ENCODE results near the gene MEGF11. TPM values are rescaled to one million over a fixed set of nuclear protein-coding genes. Genes with fewer than 3 reads are reported as not detected.

Gene MEGF11
- total RNA-seq, 3 donors from 2014 or later (not counting 1 experiment from before 2014, with no cell fraction given): not detected

GRCh38 chr15:65920121-65920520 is 333.4 kb downstream of the MEGF11 start:
- H3K36me3 Mint-ChIP-seq: no peaks in the 10 kb centered on the region
- ATAC-seq (no peak), DNase-seq (peak in 1 of 2 donors; percentile 5)
- Histone ChIP-seq H3K36me3 (ENCODE audit: control insufficient read depth, insufficient read depth, low read length) (no peaks in the 10 kb centered on the region), H3K9me3 (ENCODE audit: control insufficient read depth, insufficient read depth, low read length) (no peaks in the 10 kb centered on the region), H3K4me3 (ENCODE audit: low read length) (no peak overlapping the region), H3K27me3 (ENCODE audit: control insufficient read depth, insufficient read depth, low read length) (no peaks in the 10 kb centered on the region), H3K4me1 (ENCODE audit: control insufficient read depth, insufficient read depth, low read length) (peaks cover 18% of the 10 kb centered on the region), H3K27ac (ENCODE audit: low read length) (no peak overlapping the region)
- no peak overlapping the region for H3K27ac Mint-ChIP-seq
- WGBS (ENCODE audit: insufficient coverage): 5% methylated on average over 1 of the region's 1 CpG
- intact Hi-C loops (cut with micrococcal nuclease): no loop called here
- no peaks in the 10 kb centered on the region for H3K27me3 Mint-ChIP-seq (ENCODE audit: low read depth in 2 of 2)
- TF ChIP-seq CTCF (IDR thresholded peaks at IDR 0.05): no peak
- no peak overlapping the region for H3K4me3 Mint-ChIP-seq
- peaks cover 0 to 12% of the 10 kb centered on the region in 2 donors for H3K4me1 Mint-ChIP-seq
- H3K9me3 Mint-ChIP-seq: no peaks in the 10 kb centered on the region

DNA sequence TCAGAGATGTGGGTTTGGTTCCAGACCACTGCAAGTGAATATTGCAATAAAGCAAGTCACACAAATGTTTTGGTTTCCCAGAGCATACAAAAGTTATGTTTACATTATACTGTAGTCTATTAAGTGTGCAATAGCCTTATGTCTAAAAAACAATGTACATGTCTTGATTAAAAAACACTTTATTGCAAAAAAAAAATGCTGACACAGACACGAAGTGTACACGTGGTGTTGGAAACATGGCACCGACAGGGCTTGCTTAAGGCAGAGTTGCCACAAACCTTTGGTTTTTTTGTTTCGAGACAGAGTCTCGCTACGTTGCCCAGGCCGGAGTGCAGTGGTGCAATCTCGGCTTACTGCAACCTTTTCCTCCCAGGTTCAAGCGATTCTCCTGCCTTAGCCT is 334.2 kb downstream of the MEGF11 start:
- Histone ChIP-seq H3K4me1 (ENCODE audit: control insufficient read depth, insufficient read depth, low read length) (peaks cover 18% of the 10 kb centered on the region), H3K27ac (ENCODE audit: low read length) (no peak overlapping the region), H3K27me3 (ENCODE audit: control insufficient read depth, insufficient read depth, low read length) (no peaks in the 10 kb centered on the region), H3K4me3 (ENCODE audit: low read length) (no peak overlapping the region), H3K9me3 (ENCODE audit: control insufficient read depth, insufficient read depth, low read length) (no peaks in the 10 kb centered on the region), H3K36me3 (ENCODE audit: control insufficient read depth, insufficient read depth, low read length) (no peaks in the 10 kb centered on the region)
- Mint-ChIP-seq H3K27me3 (ENCODE audit: low read depth in 2 of 2) (no peaks in the 10 kb centered on the region), H3K27ac (no peak overlapping the region), H3K9me3 (no peaks in the 10 kb centered on the region), H3K4me1 (peaks cover 0 to 12% of the 10 kb centered on the region in 2 donors), H3K4me3 (no peak overlapping the region), H3K36me3 (no peaks in the 10 kb centered on the region)
- 98% methylated on average over 9 of the region's 9 CpGs for WGBS (ENCODE audit: insufficient coverage)
- intact Hi-C loops (cut with micrococcal nuclease): no loop called here
- no peak for ATAC-seq
- DNase-seq: no peak
- TF ChIP-seq CTCF (IDR thresholded peaks at IDR 0.05): no peak

GRCh38 chr15:65918945-65919344 is 334.6 kb downstream of the MEGF11 start:
- intact Hi-C loops (cut with micrococcal nuclease): no loop called here
- Mint-ChIP-seq H3K27me3 (ENCODE audit: low read depth in 2 of 2) (no peaks in the 10 kb centered on the region), H3K4me1 (peaks cover 0 to 12% of the 10 kb centered on the region in 2 donors), H3K27ac (no peak overlapping the region), H3K36me3 (no peaks in the 10 kb centered on the region), H3K9me3 (no peaks in the 10 kb centered on the region), H3K4me3 (no peak overlapping the region)
- no peaks in the 10 kb centered on the region for H3K9me3 ChIP-seq (ENCODE audit: control insufficient read depth, insufficient read depth, low read length)
- DNase-seq (no peak), ATAC-seq (no peak)
- no peak for TF ChIP-seq CTCF (IDR thresholded peaks at IDR 0.05)
- H3K4me3 ChIP-seq (ENCODE audit: low read length): no peak overlapping the region
- 97% methylated on average over 4 of the region's 5 CpGs for WGBS (ENCODE audit: insufficient coverage)
- no peaks in the 10 kb centered on the region for H3K27me3 ChIP-seq (ENCODE audit: control insufficient read depth, insufficient read depth, low read length)
- H3K36me3 ChIP-seq (ENCODE audit: control insufficient read depth, insufficient read depth, low read length): no peaks in the 10 kb centered on the region
- H3K27ac ChIP-seq (ENCODE audit: low read length): no peak overlapping the region
- H3K4me1 ChIP-seq (ENCODE audit: control insufficient read depth, insufficient read depth, low read length): peaks cover 18% of the 10 kb centered on the region

DNA sequence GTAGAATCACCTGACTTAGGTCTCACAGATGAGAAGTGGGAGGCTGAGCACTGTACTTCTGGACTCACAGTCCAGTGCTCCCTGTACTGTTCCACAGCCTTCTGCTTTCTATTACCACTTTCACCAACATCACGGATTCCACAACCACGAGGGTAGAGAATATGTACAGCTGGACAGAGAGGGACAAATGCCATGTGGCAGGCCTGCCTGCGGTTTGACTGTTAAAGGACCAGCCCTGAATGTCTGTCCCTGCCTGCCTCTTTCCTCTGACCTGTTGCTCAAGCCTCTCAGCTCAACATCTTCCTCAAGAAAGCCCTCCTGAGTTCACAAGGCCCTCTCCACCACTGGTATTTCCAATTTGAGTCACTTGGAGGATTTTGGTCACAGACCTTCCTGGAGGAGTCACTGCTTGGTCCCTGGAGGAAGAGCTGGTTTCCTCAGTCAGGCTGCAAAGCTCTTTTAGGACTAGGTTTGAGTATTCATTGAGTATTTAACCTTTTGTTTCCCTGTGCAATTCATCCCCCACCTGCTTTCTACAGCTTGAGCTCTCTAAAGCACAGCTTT is 335.1 kb downstream of the MEGF11 start:
- H3K27ac Mint-ChIP-seq: no peak overlapping the region
- 81% methylated on average over 3 of the region's 3 CpGs for WGBS (ENCODE audit: insufficient coverage)
- H3K9me3 Mint-ChIP-seq: no peaks in the 10 kb centered on the region
- no peaks in the 10 kb centered on the region for H3K36me3 ChIP-seq (ENCODE audit: control insufficient read depth, insufficient read depth, low read length)
- no peak overlapping the region for H3K4me3 Mint-ChIP-seq
- no peak overlapping the region for H3K4me3 ChIP-seq (ENCODE audit: low read length)
- ATAC-seq: no peak
- no peaks in the 10 kb centered on the region for H3K27me3 ChIP-seq (ENCODE audit: control insufficient read depth, insufficient read depth, low read length)
- peaks cover 0 to 12% of the 10 kb centered on the region in 2 donors for H3K4me1 Mint-ChIP-seq
- no peak for DNase-seq
- peaks cover 18% of the 10 kb centered on the region for H3K4me1 ChIP-seq (ENCODE audit: control insufficient read depth, insufficient read depth, low read length)
- TF ChIP-seq CTCF (IDR thresholded peaks at IDR 0.05): no peak
- H3K27ac ChIP-seq (ENCODE audit: low read length): no peak overlapping the region
- H3K36me3 Mint-ChIP-seq: no peaks in the 10 kb centered on the region
- H3K9me3 ChIP-seq (ENCODE audit: control insufficient read depth, insufficient read depth, low read length): no peaks in the 10 kb centered on the region
- intact Hi-C loops (cut with micrococcal nuclease): no loop called here
- no peaks in the 10 kb centered on the region for H3K27me3 Mint-ChIP-seq (ENCODE audit: low read depth in 2 of 2)
